Neural progenitor cell (in vitro differentiated cells): ENCODE measurements around the gene CKLF.

Source experiments
- CTCF ChIP-seq: fragments of 200-600 bp; sonication (generic); IDR thresholded peaks from 2 replicates; pipeline ENCODE4 v1.5.1; 2017; ENCODE audit warnings: antibody characterized with exemption, mild to moderate bottlenecking
- EZH2 ChIP-seq: fragments of 200-600 bp; sonication (generic); IDR thresholded peaks from 2 replicates; pipeline ENCODE4 v1.6.1; 2017; ENCODE audit warnings: antibody characterized with exemption, mild to moderate bottlenecking, moderate library complexity

- no peak for TF ChIP-seq CTCF
- TF ChIP-seq EZH2, result no peak
These were observed 53.0 kb downstream of the CKLF start for GRCh38 chr16:66605177-66605978.
